Superior temporal gyrus (tissue), 1 donor: ENCODE measurements around the gene SEC14L1.

Experiments used
- DNase-seq: peaks from one replicate; pipeline ENCODE4 v3.0.0-alpha.2; 2016; ENCODE audit errors: extremely low spot score

The SEC14L1 gene

DNA sequence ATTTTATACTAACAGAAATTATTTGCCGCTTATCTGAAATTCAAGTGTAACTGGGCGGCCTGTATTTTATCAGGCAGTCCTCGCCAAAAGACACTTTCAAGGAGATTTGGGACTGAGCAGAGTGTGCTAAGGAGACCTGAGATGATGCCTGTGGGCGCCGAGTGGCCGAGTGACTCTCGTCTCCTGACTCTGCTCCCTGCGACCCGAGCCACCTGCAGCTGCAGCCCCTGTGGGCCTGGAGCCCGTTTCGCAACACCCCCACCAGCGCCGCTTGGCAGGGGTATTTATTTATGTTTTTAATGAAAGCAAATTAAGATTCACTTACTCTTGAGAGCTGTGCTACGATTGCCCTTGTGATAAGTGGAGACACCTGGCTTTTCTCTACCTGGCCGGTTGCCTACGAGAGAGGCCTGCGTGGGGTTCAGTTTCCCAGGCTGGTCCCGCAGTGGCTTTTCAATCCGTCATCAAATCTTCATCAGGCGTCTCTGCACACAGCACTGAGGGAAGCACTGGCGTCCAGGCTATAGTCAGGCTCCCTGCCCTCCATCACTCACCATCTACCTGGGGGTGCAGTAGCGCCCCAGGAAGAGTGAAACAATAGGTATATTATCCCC, 124.0 kb downstream of the SEC14L1 start:
- no peak for DNase-seq

DNA sequence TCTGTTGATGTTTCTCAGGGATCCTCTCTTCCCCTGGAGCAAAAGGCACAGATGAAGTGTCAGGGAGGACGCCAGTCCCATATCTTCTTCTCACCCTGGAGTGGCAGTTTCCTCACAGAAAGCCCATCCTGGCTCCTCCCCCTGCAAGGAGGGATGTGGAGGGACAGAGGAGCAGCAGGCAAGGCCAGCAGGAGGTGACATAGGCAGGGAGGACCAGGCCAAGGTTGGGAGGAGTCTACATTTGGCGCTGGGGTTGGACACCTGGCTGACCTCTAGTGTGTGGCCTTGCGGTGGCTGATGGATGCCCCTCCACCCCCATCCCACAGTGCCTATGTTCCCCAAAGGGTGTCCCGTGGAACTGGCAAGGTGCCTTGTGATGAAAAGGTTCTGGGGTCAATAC, 125.4 kb downstream of the SEC14L1 start:
- no peak for DNase-seq
